ES-I3 (cell line): ENCODE data around the gene PDE7B.
"Not testable (repeated sequence)": the region's sequence is repeated elsewhere in the genome, so short reads cannot be mapped to it uniquely, and the experiment has no call there.

Source experiments
- H3K36me3 ChIP-seq: 2 replicates; pipeline ENCODE4 v1.6.1; 2013; ENCODE audit warnings: mild to moderate bottlenecking, low read length, control low read depth, moderate library complexity; ENCODE audit not compliant: insufficient read depth
- H3K4me1 ChIP-seq: 2 replicates; pipeline ENCODE4 v1.6.1; 2013; ENCODE audit warnings: mild to moderate bottlenecking, control low read depth, low read length; ENCODE audit not compliant: insufficient read depth
- H3K9ac ChIP-seq: 2 replicates; pipeline ENCODE4 v1.6.1; 2013; ENCODE audit warnings: low read depth, mild to moderate bottlenecking, low read length, moderate library complexity
- H3K9me3 ChIP-seq: 2 replicates; pipeline ENCODE4 v1.6.1; 2013; ENCODE audit warnings: mild to moderate bottlenecking, low read length, moderate library complexity; ENCODE audit not compliant: control insufficient read depth, insufficient read depth

PDE7B gene

DNA sequence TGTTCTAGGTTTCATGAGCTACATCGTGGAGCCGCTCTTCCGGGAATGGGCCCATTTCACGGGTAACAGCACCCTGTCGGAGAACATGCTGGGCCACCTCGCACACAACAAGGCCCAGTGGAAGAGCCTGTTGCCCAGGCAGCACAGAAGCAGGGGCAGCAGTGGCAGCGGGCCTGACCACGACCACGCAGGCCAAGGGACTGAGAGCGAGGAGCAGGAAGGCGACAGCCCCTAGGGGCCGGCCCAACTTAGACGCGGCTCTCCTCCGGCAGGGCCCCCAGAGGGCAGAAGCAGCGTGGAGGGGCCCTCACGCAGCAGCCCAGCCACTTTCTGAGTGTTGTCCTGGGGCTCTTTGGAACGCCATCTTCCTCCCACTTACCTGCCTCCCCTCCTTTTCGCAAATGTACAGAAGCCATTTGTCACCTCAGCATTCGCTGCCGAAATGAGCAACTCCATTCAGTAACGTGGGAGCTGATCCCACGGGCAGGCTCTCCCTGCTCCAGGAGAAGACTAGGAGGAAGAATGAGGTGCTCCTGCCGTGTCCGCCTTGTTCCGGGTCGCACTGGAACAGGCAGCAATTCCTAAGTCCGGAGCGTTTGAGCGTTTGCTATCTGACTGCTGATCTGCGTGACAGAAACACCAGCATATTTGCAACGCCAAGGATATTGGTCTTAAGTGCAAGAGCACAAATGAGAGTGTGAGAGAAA lies 340.3 kb downstream of the PDE7B start:
- peaks cover 6% of the 10 kb centered on the region; the same call in 1 of the 2 replicates for H3K4me1 ChIP-seq
- H3K9ac ChIP-seq: no peak overlapping the region
- H3K9me3 ChIP-seq: no peaks in the 10 kb centered on the region
- H3K36me3 ChIP-seq: no peaks in the 10 kb centered on the region

GRCh38 chr6:136192902-136193301 lies 341.4 kb downstream of the PDE7B start:
- Histone ChIP-seq H3K9me3 (no peaks in the 10 kb centered on the region), H3K36me3 (no peaks in the 10 kb centered on the region), H3K9ac (no peak overlapping the region), H3K4me1 (peaks cover 6% of the 10 kb centered on the region; the same call in 1 of the 2 replicates)

DNA sequence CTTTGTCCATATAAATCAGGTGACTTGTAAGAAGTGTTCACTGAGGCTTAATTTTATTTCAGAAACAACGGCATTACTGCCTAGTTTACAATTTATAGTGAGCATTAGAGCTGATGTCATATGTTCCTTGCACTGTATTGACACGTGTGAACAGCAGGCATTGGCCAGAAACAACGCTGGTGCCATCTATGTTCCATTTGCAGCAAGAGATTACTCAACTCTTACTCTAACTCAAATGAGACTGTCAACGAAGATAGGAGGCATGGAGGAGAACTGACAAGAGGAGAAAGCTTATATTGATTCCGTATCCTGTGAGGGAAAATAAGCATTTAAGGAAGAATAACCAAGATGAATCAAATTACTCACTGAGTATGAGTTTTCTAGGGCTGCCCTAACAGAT lies 350.2 kb downstream of the PDE7B start:
- Histone ChIP-seq H3K9ac (no peak overlapping the region), H3K36me3 (no peaks in the 10 kb centered on the region), H3K9me3 (no peaks in the 10 kb centered on the region), H3K4me1 (no peaks in the 10 kb centered on the region)

GRCh38 chr6:136208783-136209182 lies 357.3 kb downstream of the PDE7B start:
- Histone ChIP-seq H3K36me3 (no peaks in the 10 kb centered on the region), H3K9ac (no peak overlapping the region), H3K9me3 (no peaks in the 10 kb centered on the region), H3K4me1 (no peaks in the 10 kb centered on the region)

DNA sequence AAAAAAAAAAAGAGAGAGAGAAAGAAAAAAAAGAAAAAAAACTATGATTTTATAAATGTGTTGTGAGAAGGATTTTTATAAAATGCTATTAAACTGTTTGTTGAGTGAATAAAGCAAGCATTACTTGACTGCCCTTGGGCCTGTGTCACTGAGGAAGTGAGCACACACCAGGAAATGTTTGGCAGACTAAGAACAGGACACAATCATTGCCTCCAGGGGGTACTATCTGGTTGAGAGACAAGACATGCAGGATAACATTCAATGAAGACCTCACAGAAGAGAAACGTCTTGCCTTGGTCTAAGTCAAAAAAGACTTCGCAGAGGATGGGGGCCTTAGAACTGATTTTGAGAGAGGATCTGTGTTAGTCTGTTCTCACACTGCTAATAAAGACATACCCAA lies 358.0 kb downstream of the PDE7B start:
- H3K4me1 ChIP-seq: no peaks in the 10 kb centered on the region
- H3K9ac ChIP-seq: no peak overlapping the region
- no peaks in the 10 kb centered on the region for H3K9me3 ChIP-seq
- H3K36me3 ChIP-seq: no peaks in the 10 kb centered on the region

DNA sequence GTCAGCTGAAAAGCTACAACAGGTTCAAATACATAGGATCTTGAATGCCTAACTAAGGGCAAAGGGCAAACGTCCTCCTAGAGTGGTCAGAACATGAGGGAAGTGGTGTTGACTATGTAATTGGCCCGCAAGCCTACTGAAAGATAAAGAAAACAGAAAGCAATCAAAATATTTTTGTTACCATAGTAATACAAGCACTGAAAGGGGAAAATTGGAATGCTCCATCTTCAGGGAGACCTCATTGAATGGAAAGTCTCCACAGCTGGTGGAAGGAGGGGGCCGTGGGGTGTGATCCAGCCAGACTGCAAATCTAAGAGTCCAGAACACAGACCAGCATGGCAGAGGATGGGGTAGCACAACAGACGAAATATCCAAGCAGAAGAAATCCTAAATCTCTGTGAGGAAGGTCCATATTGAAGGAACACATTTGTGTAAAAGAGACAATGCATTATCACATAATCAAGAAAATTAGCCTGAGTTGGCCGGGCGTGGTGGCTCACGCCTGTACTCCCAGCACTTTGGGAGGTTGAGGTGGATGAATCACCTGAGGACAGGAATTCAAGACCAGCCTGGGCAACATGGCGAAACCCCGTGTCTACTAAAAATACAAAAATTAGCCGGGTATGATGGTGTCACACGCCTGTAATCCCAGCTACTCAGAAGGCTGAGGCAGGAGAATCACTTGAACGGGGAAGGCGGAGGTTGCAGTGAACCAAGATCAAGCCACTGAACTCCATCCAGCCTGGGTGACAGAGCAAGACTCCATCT lies 359.1 kb downstream of the PDE7B start:
- H3K36me3 ChIP-seq: no peaks in the 10 kb centered on the region
- H3K4me1 ChIP-seq: no peaks in the 10 kb centered on the region
- H3K9ac ChIP-seq: no peak overlapping the region
- H3K9me3 ChIP-seq: no peaks in the 10 kb centered on the region

GRCh38 chr6:136212608-136213007 lies 361.1 kb downstream of the PDE7B start:
- Histone ChIP-seq H3K9me3 (no peaks in the 10 kb centered on the region), H3K4me1 (no peaks in the 10 kb centered on the region), H3K36me3 (no peaks in the 10 kb centered on the region), H3K9ac (no peak overlapping the region)

DNA sequence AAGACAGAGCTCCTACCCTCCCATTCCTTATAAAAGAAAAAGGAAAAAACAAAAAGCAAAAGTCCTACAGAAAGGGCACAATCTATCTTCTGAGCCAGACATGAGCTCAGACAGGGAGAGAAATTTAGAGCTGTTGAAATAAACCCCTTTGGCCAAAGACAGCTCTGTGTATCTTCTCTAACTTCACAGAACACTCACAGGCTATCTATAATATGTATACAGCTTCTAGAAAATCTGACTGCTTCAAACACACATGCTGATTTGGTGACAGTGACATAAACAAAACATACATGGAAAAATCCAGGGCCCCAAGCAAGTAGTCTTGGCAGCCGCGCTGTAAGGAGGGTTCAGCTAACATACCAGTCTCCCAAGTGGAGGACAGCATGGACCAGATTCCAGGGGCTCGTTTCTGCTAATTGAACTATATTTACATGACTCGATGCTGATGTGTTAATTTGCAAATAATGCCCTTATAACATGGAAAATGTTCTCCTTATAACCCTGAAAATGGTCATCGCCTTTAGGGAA lies 361.6 kb downstream of the PDE7B start:
- Histone ChIP-seq H3K36me3 (no peaks in the 10 kb centered on the region), H3K9ac (no peak overlapping the region), H3K9me3 (no peaks in the 10 kb centered on the region), H3K4me1 (no peaks in the 10 kb centered on the region)

DNA sequence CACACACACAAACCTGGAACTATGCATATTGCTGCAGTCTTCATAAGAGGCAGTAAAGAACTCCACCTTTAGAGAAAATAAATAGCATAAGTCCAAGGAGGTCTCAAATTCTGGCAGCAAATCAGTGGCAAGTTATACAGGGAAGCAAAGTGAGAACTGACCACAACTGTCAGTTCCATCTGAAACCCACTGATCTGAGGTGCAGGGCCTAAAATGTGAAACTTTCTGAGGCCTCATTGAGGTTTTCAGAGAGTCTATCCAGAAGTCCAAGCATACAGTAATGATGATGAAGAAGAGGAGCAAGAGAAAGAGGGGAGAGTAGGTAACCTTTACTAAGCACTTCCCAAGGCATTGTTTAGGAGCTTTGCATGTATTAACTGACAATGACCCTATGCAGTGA lies 362.4 kb downstream of the PDE7B start:
- no peaks in the 10 kb centered on the region for H3K4me1 ChIP-seq
- no peak overlapping the region for H3K9ac ChIP-seq
- no peaks in the 10 kb centered on the region for H3K36me3 ChIP-seq
- H3K9me3 ChIP-seq: no peaks in the 10 kb centered on the region

DNA sequence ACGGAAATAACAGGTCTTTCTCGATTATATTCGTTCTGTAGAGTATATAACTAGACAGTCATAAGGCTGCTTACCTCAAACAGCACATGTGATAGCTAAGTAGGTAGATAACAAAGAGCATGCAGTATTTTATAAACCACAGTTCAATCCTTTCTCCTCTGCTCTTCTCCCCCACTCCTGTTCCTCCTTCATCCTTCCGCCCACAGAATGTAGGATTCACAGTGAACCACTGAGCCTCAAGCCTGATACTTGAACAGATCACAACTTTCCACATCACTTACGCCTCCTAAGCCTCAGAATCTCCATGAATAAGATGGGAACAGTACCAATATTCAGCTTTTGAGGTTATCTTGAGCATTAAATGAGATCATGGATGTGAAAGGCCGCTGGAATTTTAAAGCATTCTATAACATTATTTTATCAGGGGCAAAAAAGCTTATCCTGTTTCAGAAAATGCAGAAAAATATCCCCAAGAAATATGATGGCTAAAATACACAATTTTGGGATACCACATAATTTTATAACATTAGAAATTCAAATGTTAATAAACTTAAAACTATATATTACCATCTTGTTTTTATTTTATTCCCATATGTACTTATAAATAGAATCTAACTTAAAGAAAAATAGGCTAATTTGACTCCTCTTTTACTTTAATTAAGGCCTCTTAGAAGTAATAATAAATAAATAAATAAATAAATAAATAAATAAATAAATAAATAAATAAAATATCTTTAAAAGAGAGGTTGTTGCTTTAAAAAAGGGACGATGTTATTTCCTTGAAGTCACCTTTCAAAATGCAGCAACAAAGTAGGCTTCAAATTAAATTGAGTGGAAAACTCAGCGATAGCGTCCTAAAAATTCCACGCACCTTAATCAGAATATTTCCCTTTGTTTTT lies 365.3 kb downstream of the PDE7B start:
- Histone ChIP-seq H3K9ac (no peak overlapping the region), H3K4me1 (no peaks in the 10 kb centered on the region), H3K9me3 (no peaks in the 10 kb centered on the region), H3K36me3 (no peaks in the 10 kb centered on the region)

DNA sequence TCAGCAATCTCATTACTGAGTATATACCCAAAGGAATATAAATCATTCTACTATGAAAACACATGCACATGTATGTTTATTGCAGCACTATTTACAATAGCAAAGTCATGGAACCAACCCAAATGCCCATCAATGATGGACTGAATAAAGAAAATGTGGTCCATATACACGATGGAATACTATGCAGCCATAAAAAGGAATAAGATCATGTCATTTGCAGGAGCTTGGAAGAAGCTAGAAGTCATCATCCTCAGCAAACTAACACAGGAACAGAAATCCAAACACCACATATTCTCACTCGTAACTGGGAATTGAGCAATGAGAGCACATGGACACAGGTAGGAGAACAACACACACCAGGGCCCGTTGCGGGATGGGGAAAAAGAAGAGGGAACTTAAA lies 373.5 kb downstream of the PDE7B start:
- H3K9ac ChIP-seq, H3K36me3 ChIP-seq, H3K4me1 ChIP-seq, H3K9me3 ChIP-seq: not testable (repeated sequence)

DNA sequence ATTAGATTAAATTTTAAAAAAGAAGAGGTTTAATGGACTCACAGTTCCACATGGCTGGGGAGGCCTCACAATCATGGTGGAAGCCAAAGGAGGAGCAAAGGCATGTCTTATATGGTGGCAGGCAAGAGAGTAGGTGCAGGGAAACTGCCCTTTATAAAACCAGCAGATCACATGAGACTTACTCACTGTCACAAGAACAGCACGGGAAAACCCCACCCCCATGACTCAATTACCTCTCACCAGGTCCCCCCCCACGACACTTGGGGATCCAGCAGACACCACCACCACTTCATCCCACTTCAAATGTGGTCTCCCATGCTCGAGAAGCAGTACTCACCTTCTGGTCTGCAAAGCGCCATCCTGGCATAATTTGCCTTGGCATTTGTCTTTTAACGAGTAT lies 374.0 kb downstream of the PDE7B start:
- H3K9me3 ChIP-seq: no peaks in the 10 kb centered on the region
- H3K9ac ChIP-seq: no peak overlapping the region
- no peaks in the 10 kb centered on the region for H3K36me3 ChIP-seq
- no peaks in the 10 kb centered on the region for H3K4me1 ChIP-seq

DNA sequence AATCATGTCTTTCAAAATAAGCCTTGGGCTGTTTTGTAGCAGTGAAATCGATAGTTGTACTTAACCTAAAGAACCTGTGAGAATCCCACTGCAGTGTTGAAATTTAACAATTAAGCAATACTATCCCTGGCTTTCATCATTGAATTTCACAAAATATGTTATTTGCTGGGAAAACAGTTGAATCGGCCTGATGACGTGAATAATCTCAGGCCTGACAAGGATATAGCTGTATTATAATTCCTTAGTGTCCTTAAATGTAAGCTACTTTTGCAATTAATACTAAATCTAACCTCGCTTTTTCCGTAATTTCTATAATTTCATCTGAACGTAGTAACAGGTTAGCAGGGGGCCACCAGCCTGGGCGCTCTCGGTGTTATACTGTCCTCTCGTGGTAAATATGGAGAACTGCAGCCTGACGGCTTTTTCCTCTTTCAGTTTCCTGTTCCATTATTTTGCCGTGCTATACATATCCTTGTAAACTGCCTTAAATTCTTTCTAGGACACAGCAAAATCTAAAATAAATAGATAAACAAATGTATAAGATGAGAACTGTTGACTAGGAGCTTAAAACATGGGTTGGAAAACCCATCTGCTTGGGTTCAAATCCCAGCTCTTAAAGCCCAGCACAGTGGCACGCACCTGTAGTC lies 374.6 kb downstream of the PDE7B start:
- no peak overlapping the region for H3K9ac ChIP-seq
- no peaks in the 10 kb centered on the region for H3K9me3 ChIP-seq
- no peaks in the 10 kb centered on the region for H3K36me3 ChIP-seq
- H3K4me1 ChIP-seq: no peaks in the 10 kb centered on the region
